NB4 (cell line): ENCODE results near the gene CHCHD4.

Source experiments
- CTCF ChIP-seq: IDR thresholded peaks from one replicate; pipeline ENCODE4 v1.5.1; 2012; ENCODE audit warnings: low read depth, low read length
- MAX ChIP-seq: IDR thresholded peaks from 2 replicates; pipeline ENCODE4 v1.6.1; 2011; ENCODE audit warnings: low read depth, low read length
- POLR2A ChIP-seq: IDR thresholded peaks from 2 replicates; pipeline ENCODE4 v1.6.1; 2011; ENCODE audit warnings: mild to moderate bottlenecking; ENCODE audit not compliant: insufficient read length; ENCODE audit errors: extremely low read depth

- TF ChIP-seq CTCF (no peak), POLR2A (no peak), MAX (no peak)
Measured at GRCh38 chr3:14147066-14147435, 22.4 kb upstream of the CHCHD4 start.
